Measurements from ENCODE around the gene DLG2. TPM values are rescaled to one million over a fixed set of nuclear protein-coding genes. Genes with fewer than 3 reads are reported as not detected.
"Not testable (repeated sequence)": the region's sequence is repeated elsewhere in the genome, so short reads cannot be mapped to it uniquely, and the experiment has no call there.

The DLG2 gene
- total RNA-seq, 1 donor from 2014 or later = 0.51 TPM

- DNase-seq (ENCODE audit: low read depth in 2 of 2) = no peak
Observed at GRCh38 chr11:83612891-83613766, 2014.0 kb downstream of the DLG2 start.

GRCh38 chr11:83611600-83611999 is 2015.5 kb downstream of the DLG2 start:
- DNase-seq (ENCODE audit: low read depth in 2 of 2) = no peak

- DNase-seq (ENCODE audit: low read depth in 2 of 2) = no peak
Observed at GRCh38 chr11:83611031-83611430, 2016.1 kb downstream of the DLG2 start.

GRCh38 chr11:83609191-83609590 is 2018.0 kb downstream of the DLG2 start:
- DNase-seq (ENCODE audit: low read depth in 2 of 2) = no peak

- no peak for DNase-seq (ENCODE audit: low read depth in 2 of 2)
Observed at GRCh38 chr11:83608571-83608970, 2018.6 kb downstream of the DLG2 start.

GRCh38 chr11:83601914-83602527 is 2025.1 kb downstream of the DLG2 start:
- DNase-seq (ENCODE audit: low read depth in 2 of 2) = no peak

GRCh38 chr11:83601201-83601913 is 2025.8 kb downstream of the DLG2 start:
- no peak for DNase-seq (ENCODE audit: low read depth in 2 of 2)

GRCh38 chr11:83600661-83601060 is 2026.5 kb downstream of the DLG2 start:
- DNase-seq (ENCODE audit: low read depth in 2 of 2) = no peak

GRCh38 chr11:83599066-83599465 is 2028.1 kb downstream of the DLG2 start:
- no peak for DNase-seq (ENCODE audit: low read depth in 2 of 2)

- DNase-seq (ENCODE audit: low read depth in 2 of 2) = not testable (repeated sequence)
Observed at GRCh38 chr11:83587797-83588196, 2039.3 kb downstream of the DLG2 start.

- no peak for DNase-seq (ENCODE audit: low read depth in 2 of 2)
Observed at GRCh38 chr11:83583757-83584366, 2043.3 kb downstream of the DLG2 start.

- no peak for DNase-seq (ENCODE audit: low read depth in 2 of 2)
Observed at GRCh38 chr11:83574519-83574918, 2052.6 kb downstream of the DLG2 start.

GRCh38 chr11:83572581-83573496 is 2054.3 kb downstream of the DLG2 start:
- no peak for DNase-seq (ENCODE audit: low read depth in 2 of 2)

- no peak for DNase-seq (ENCODE audit: low read depth in 2 of 2)
Observed at GRCh38 chr11:83571302-83571701, 2055.8 kb downstream of the DLG2 start.

- DNase-seq (ENCODE audit: low read depth in 2 of 2) = no peak
Observed at GRCh38 chr11:83569134-83569805, 2057.9 kb downstream of the DLG2 start.

GRCh38 chr11:83568516-83568915 is 2058.6 kb downstream of the DLG2 start:
- DNase-seq (ENCODE audit: low read depth in 2 of 2) = no peak

- no peak for DNase-seq (ENCODE audit: low read depth in 2 of 2)
Observed at GRCh38 chr11:83566950-83567349, 2060.2 kb downstream of the DLG2 start.

GRCh38 chr11:83564870-83565269 is 2062.3 kb downstream of the DLG2 start:
- no peak for DNase-seq (ENCODE audit: low read depth in 2 of 2)

GRCh38 chr11:83558281-83558680 is 2068.9 kb downstream of the DLG2 start:
- DNase-seq (ENCODE audit: low read depth in 2 of 2) = no peak

GRCh38 chr11:83557653-83558052 is 2069.5 kb downstream of the DLG2 start:
- DNase-seq (ENCODE audit: low read depth in 2 of 2) = no peak

Data from dermis microvascular lymphatic vessel endothelial cell (primary cell).